ENCODE results near the gene ZNF687.

Gene ZNF687

GRCh38 chr1:151281225-151281968 lies 702 bp upstream of the ZNF687 start:
- peak; percentile 99 for DNase-seq

GRCh38 chr1:151282883-151283725 lies 1.0 kb downstream of the ZNF687 start:
- peak; percentile 39 for DNase-seq

GRCh38 chr1:151284013-151284577 lies 2.0 kb downstream of the ZNF687 start:
- no peak for DNase-seq

GRCh38 chr1:151286619-151287340 lies 4.7 kb downstream of the ZNF687 start:
- DNase-seq = no peak

GRCh38 chr1:151287341-151287699 lies 5.2 kb downstream of the ZNF687 start:
- no peak for DNase-seq

GRCh38 chr1:151287767-151288500 lies 5.8 kb downstream of the ZNF687 start:
- no peak for DNase-seq

- no peak for DNase-seq
Observed at GRCh38 chr1:151288502-151288901, 6.4 kb downstream of the ZNF687 start.

GRCh38 chr1:151289080-151289935 lies 7.2 kb downstream of the ZNF687 start:
- DNase-seq = no peak

- DNase-seq = no peak
Observed at GRCh38 chr1:151289991-151290708, 8.1 kb downstream of the ZNF687 start.

- DNase-seq = no peak
Observed at GRCh38 chr1:151290709-151291303, 8.7 kb downstream of the ZNF687 start.

GRCh38 chr1:151292207-151293030 lies 10.3 kb downstream of the ZNF687 start:
- no peak for DNase-seq

GRCh38 chr1:151293093-151293492 lies 11.0 kb downstream of the ZNF687 start:
- no peak for DNase-seq

GRCh38 chr1:151294742-151295462 lies 12.8 kb downstream of the ZNF687 start:
- DNase-seq = no peak

- DNase-seq = peak; percentile 33
Observed at GRCh38 chr1:151309811-151310323, 27.8 kb downstream of the ZNF687 start.

GRCh38 chr1:151311011-151311410 lies 28.9 kb downstream of the ZNF687 start:
- no peak for DNase-seq

- DNase-seq = peak; percentile 100
Observed at GRCh38 chr1:151311589-151312331, 29.7 kb downstream of the ZNF687 start.

GRCh38 chr1:151312411-151312810 lies 30.3 kb downstream of the ZNF687 start:
- DNase-seq = no peak

- DNase-seq = no peak
Observed at GRCh38 chr1:151312826-151313225, 30.7 kb downstream of the ZNF687 start.

Measured in EL (cell line).